UCSD-AML1 (cell line): Measurements from ENCODE around the gene ZNF362.

Experiments
- DNase-seq: peaks from one replicate; lab custom pipeline; 2025; ENCODE audit not compliant: unreplicated experiment; lab: John Stamatoyannopoulos, UW

The ZNF362 gene

DNA sequence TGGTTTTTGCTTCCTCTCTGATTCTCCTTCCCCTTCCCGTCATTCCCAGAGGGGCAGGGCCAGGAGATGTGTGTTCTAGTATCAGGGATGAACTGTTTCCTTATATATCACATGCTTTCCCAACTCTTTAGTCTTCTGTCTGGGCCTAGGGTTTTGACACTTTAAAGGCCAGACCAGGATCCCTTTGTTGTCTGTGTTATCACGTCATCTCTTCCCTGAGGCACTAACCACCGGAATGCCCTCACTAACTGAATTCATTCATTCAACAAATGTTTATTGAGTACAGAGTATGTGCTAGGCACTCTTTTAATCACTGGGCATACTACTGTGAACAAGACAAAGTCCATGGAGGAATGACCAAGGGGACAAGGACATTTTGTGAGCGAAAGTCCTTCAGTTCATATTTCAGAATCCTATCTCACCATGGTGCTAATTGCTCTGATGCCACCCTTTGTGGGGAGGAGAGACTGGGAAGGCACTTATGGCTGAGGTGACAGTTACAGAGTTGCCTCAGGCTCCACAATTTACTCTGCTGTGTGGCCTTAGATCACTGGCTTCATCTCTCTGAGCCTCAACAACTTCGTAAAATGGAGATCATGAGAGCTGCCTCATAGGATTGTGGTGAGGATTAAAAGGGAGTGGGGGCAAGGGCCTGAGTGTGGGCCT is 12.0 kb upstream of the ZNF362 start:
- DNase-seq, result no peak

DNA sequence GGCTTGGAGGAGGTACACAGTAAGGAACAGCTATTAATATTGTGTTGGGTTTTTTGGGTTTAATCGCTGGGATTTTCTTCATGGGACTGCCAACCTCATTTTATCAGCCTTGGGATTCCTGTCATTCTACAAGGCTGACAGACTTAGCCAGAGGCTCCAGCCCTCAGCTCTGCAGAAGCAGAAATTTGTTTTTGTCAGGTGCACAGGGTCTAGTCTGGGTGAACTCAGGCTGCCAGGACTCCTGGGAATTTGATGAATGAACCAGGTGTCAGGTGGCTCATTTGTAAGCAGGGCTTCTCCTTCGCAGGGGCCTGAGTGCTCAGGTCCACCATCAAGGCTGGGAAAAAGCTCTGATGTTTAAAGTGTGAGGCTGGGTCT is 11.5 kb upstream of the ZNF362 start:
- no peak for DNase-seq

- DNase-seq, result no peak
Observed at GRCh38 chr1:33246171-33246570, 10.1 kb upstream of the ZNF362 start.

DNA sequence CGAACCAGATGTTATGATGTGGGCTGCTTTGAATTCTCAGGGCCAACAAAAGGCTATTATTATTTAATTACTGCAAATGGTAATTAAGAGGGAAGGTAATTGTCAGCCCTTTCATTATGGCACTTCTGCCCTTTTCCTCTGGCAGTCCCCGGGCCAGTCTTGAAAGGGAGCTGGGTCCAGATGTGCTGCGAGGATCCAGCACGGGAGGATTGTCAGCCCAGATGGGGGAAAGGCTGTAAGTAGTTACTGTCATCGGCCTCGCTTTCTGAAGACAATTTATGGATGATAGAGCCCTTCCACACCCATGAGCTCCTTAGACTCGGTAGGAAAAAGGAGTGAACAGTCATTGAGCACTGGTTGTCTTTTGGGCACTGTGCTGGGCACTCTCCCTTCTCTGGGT is 8.7 kb upstream of the ZNF362 start:
- DNase-seq, result no peak

- no peak for DNase-seq
Observed at GRCh38 chr1:33248244-33248643, 8.0 kb upstream of the ZNF362 start.

- DNase-seq, result no peak
Observed at GRCh38 chr1:33249422-33249821, 6.9 kb upstream of the ZNF362 start.

- no peak for DNase-seq
Observed at GRCh38 chr1:33250217-33250616, 6.1 kb upstream of the ZNF362 start.

- DNase-seq, result no peak
Observed at GRCh38 chr1:33250724-33251123, 5.6 kb upstream of the ZNF362 start.

DNA sequence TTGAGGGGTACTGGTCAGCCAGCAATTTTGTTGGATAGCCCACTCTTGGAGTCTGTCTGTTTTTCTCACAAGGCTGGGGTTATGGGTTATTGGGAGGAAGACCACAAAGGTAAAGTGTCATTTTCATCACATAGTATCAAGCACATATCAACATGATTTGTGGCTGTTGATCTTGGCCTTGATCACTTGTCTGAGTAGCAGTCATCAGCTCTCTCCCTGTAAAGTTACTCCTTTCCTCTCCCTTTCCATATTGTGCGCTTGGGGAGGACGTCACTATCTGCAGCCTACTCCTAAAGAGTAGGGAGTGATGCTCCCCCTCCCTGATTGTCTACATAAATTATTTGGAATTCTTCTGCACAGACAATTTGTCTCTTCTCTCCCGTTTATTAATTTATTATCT is 1.8 kb upstream of the ZNF362 start:
- no peak for DNase-seq

- peak; percentile 81 for DNase-seq
Observed at GRCh38 chr1:33255347-33256220, 708 bp upstream of the ZNF362 start.

DNA sequence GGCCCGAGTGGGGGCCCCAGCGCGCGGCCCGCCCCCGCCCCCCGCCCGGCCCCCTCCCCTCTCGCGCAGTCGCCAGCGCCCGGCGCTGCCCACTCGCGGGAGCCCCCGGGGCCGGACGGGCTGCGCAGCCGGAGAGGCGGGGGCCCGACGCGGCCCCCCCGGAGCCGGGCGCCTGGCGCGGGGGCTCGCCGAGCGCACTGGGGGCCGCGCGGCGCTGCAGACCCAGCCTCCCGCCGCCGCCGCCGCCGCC is 146 bp upstream of the ZNF362 start:
- no peak for DNase-seq

GRCh38 chr1:33257207-33257771 is 997 bp downstream of the ZNF362 start:
- DNase-seq, result no peak

DNA sequence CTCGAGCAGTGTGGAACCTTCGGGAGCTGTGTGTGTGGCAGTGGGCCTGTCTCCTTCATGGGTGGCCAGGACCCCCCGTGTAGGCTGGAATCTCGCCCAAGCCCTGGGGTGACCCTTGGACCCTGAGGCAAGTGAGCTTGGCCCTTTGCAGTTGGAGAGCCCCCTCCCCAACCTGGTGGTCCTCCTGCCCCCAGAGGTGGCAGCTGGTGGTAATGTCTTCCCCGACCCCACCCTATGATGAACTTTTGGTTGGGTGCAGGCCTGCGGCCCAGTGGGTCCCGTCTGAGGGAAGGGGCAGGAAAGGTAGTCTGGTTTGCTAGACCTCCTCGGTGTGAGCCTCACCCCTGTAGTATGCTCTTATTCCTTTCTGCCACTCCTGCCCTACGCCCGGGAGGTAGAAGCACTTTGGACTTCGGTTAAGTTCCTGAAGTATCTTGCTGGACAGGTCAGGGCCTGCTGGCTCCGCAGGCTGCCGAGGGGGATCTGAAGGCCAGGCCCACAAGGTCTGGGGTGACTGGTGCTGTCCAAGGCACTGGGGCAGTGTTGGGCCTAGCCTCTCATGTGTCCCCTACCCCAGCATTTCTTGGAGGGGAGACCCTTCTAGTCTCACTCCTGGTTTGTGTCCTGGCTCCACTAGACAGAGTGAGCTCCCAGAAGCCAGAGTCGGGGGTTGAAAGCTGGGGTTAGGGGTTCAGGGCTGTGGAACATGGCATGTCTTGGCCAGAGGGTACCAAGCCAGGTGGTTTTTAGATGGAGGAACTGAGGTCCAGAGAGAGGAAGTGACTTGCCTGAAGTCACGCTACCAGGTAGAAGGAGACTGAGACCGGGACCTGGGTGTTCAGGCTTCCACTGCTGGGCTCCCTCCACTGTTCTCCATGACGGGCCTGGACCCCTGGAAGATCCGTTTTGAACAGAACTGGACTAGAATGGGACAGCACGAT is 1.8 kb downstream of the ZNF362 start:
- DNase-seq, result no peak

DNA sequence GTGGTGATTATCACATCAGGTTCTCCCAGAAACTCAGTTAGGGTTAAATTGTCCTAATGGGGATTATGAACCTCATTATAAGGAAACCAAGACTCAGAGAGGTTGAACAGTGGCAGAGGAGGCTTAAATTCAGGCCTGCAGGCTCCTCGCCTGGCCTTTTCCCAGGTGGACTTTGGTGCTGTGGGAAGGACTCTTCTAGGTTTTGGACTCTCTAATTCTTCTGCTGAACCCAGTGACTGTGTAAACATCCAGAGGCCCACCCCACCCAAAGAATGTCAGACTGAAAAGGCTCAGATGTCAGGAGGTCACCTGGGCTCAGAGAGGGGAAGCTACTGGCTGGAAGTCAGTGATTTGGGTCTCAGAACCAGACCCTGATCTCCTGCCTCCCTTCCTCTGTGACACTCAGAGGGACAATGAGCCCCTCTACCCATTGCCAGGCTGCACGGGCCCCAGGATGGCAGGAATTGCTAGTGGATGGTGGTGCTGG is 2.5 kb downstream of the ZNF362 start:
- no peak for DNase-seq

DNA sequence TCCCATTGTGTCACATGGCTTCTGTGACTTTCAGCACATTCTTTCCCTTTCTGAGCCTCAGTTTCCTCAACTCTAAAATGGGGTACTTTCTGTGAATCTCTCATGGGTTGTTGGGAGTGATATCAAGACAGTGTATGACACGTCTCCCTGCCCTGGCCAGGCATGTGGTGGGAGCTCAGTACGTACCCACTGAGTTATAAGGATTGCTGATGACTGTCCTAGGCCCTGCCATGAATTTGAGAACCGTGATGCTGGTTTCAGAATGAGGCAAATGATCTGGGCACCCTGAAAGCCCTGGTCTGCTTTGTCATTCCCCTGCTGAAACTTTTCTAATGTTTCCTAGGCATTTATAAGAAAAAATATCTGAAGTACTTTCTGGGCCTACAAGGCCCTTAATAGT is 3.6 kb downstream of the ZNF362 start:
- DNase-seq, result no peak

GRCh38 chr1:33260439-33260838 is 4.1 kb downstream of the ZNF362 start:
- DNase-seq, result no peak

DNA sequence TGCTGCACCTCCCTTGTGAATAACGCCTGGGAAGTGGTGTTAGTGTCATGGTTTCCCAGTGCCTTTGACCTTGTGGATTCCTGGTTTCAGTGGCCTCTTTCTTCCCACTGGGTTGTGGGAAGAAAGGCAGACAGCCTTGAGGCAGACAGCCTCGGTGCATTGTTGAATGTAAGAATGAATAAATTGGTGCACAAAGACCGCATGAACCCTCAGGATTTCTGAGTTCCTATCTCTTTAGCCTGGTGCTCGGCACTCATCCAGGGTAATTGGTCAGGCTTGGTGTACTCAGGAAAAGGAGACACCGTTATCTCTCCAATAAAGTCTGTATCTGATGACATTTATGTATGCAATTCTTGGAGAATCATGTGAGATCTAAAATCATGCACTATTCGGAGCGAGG is 5.1 kb downstream of the ZNF362 start:
- DNase-seq, result no peak

GRCh38 chr1:33263890-33264504 is 7.7 kb downstream of the ZNF362 start:
- DNase-seq, result no peak

GRCh38 chr1:33265780-33266605 is 9.7 kb downstream of the ZNF362 start:
- no peak for DNase-seq

- DNase-seq, result no peak
Observed at GRCh38 chr1:33266766-33267165, 10.5 kb downstream of the ZNF362 start.
